ENCODE data around the gene PI3. TPM values are rescaled to one million over a fixed set of nuclear protein-coding genes. Genes with fewer than 3 reads are reported as not detected.
A peak's percentile ranks its signal among the peaks of the same experiment; 100 is the strongest.

PI3 gene
- total and polyA plus RNA-seq, 2 of the 8 experiments (the other 6 are each of a cell fraction or from before 2014, with no cell fraction given), result not detected

DNA sequence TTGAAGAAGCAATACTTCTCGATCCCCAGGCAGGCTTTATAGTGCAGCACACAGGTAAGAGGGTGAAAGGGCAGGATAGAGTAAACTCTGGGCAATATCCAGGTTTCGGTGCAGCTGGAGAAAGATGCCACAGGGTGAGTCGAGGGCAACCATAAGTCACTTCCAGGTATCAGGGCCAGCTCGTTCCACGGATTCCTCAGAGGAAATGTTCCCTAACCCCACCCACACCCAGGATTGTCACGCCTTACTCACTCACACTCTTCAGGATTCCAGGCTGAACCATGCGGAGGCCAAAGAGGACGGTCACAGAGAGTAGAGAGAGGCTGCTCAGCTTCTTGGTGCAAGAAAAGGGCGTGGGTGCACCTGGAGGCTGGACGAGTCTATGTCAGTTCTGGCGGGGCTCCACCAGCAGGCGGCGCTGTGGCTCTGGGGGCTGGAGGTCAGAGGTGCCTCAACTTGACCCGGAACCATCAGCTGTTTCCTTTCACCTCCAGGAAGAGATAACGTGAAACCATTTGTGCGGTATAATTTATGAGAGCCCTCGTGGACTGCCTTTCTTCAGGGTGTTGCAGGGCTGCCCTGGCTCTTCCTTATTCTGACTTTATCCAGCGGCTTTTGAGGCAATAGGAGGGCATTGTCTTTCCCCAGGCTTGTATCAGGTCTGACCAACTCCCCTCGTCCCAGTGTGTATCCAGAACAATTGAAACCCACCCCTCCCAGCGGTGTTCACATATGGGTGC is 36.0 kb upstream of the PI3 start:
- H2AFZ ChIP-seq (ENCODE audit: low read length), result peak overlapping the region; percentile 98
- no peaks in the 10 kb centered on the region for H3K9me3 ChIP-seq (ENCODE audit: insufficient read depth in 2 of 2, low read depth in 1 of 2, low read length in 1 of 2)
- H3K56ac ChIP-seq (replicated peaks; ENCODE audit: insufficient read length, low read depth, low read length), result no peak overlapping the region
- no peak overlapping the region for H3K23ac ChIP-seq (ENCODE audit: insufficient read length)
- H3K27me3 ChIP-seq (replicated peaks in 1 of 4; ENCODE audit: control insufficient read depth in 3 of 4, extremely low read depth in 1 of 4, insufficient read depth in 3 of 4, low read length in 3 of 4), result no peaks in the 10 kb centered on the region
- H4K5ac ChIP-seq (ENCODE audit: insufficient read length, low read depth, low read length), result no peak overlapping the region
- 50% methylated on average over 20 of the region's 20 CpGs; no CpG with 5 or more reads in 1 of the 2 experiments for WGBS, 2 experiments (ENCODE audit: extremely low coverage in 1 of 2, insufficient coverage in 1 of 2, insufficient read length in 1 of 2, insufficient replicate concordance in 2 of 2, low coverage in 1 of 2, low lambda C conversion rate in 2 of 2, missing lambda C conversion rate in 1 of 2)
- H2AK5ac ChIP-seq (ENCODE audit: low read depth, low read length), result no peak overlapping the region
- no peak overlapping the region for H2BK20ac ChIP-seq (ENCODE audit: low read length)
- no peak overlapping the region for H4K91ac ChIP-seq (replicated peaks; ENCODE audit: insufficient read length, low read length)
- FAIRE-seq, result no peak
- no peaks in the 10 kb centered on the region; the same call in 1 of the 2 replicates for H3K23me2 ChIP-seq (ENCODE audit: low read depth, low read length)
- H3K4me1 ChIP-seq (replicated peaks in 1 of 4; ENCODE audit: control insufficient read depth in 3 of 4, insufficient read depth in 4 of 4, low read length in 3 of 4), result no peaks in the 10 kb centered on the region
- H2BK120ac ChIP-seq (replicated peaks; ENCODE audit: low read depth, low read length), result no peak overlapping the region
- no peak overlapping the region for H3K27ac ChIP-seq (ENCODE audit: low read depth, low read length)
- peak; percentile 56 to 99 for DNase-seq (ENCODE audit: low read depth in 1 of 2, low spot score in 2 of 2)
- H3K4ac ChIP-seq (replicated peaks; ENCODE audit: insufficient read length, low read depth, low read length), result no peak overlapping the region
- no peaks in the 10 kb centered on the region for H3K79me1 ChIP-seq (ENCODE audit: low read depth, low read length)
- no peak overlapping the region for H2BK5ac ChIP-seq (ENCODE audit: low read depth, low read length)
- CTCF ChIA-PET (ENCODE audit: partially characterized antibody), result interaction anchor here (0.7 to 3.7 kb wide), 42 partner anchors 8 to 632 kb away, joined by 3 to 63 read pairs (median 7); partner anchors contain the start of genes SEMG1, SEMG2, WFDC12 and WFDC5
- 0 out of 2 replicates have a peak overlapping the region, but pooled peaks have one; percentile 45 for H4K8ac ChIP-seq (ENCODE audit: extremely low read depth, insufficient read depth, low read length)
- no peak overlapping the region for H3K18ac ChIP-seq (ENCODE audit: extremely low read depth, low read length)
- H3K4me2 ChIP-seq (ENCODE audit: insufficient read depth in 1 of 2, low read depth in 2 of 2, low read length in 2 of 2), result no peak overlapping the region
- POLR2A ChIA-PET (ENCODE audit: partially characterized antibody), result no interaction called here
- H3K9ac ChIP-seq (replicated peaks in 1 of 4; ENCODE audit: extremely low read depth in 1 of 4, low read depth in 3 of 4, low read length in 3 of 4), result no peak overlapping the region
- H3K79me2 ChIP-seq (ENCODE audit: control insufficient read depth in 1 of 2, insufficient read depth in 2 of 2, low read length in 2 of 2), result no peaks in the 10 kb centered on the region
- no peak overlapping the region for H2BK15ac ChIP-seq (ENCODE audit: low read length)
- no peak overlapping the region for H3K4me3 ChIP-seq (ENCODE audit: extremely low read depth in 1 of 4, insufficient read depth in 2 of 4, low read depth in 3 of 4, low read length in 4 of 4)
- H4K20me1 ChIP-seq (replicated peaks in 1 of 2; ENCODE audit: control insufficient read depth in 1 of 2, insufficient read depth in 2 of 2, low read length in 2 of 2), result no peaks in the 10 kb centered on the region
- TF ChIP-seq, protein P1, sequence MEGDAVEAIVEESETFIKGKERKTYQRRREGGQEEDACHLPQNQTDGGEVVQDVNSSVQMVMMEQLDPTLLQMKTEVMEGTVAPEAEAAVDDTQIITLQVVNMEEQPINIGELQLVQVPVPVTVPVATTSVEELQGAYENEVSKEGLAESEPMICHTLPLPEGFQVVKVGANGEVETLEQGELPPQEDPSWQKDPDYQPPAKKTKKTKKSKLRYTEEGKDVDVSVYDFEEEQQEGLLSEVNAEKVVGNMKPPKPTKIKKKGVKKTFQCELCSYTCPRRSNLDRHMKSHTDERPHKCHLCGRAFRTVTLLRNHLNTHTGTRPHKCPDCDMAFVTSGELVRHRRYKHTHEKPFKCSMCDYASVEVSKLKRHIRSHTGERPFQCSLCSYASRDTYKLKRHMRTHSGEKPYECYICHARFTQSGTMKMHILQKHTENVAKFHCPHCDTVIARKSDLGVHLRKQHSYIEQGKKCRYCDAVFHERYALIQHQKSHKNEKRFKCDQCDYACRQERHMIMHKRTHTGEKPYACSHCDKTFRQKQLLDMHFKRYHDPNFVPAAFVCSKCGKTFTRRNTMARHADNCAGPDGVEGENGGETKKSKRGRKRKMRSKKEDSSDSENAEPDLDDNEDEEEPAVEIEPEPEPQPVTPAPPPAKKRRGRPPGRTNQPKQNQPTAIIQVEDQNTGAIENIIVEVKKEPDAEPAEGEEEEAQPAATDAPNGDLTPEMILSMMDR (IDR thresholded peaks at IDR 0.05; ENCODE audit: control extremely low read depth in 1 of 3, insufficient read depth in 1 of 3, low read depth in 1 of 3, low read length in 3 of 3), result peak; percentile 95 to 99 (median 97)
- TF ChIP-seq JUND (IDR thresholded peaks at IDR 0.05; ENCODE audit: low read length) (peak; percentile 50; the same call in 1 of the 2 replicates), SIN3A (conservative IDR thresholded peaks at IDR 0.05 in 1 of 2, IDR thresholded peaks at IDR 0.05 in 1 of 2; ENCODE audit: low read depth in 1 of 2, low read length in 2 of 2) (0 out of 4 replicates have a peak, but pooled peaks of 1 of the 2 experiments have one; percentile 39), POLR2A (IDR thresholded peaks at IDR 0.05; ENCODE audit: control extremely low read depth in 1 of 2, low read depth in 2 of 2, low read length in 2 of 2) (no peak), RAD21 (IDR thresholded peaks at IDR 0.05 in 1 of 2, conservative IDR thresholded peaks at IDR 0.05 in 1 of 2; ENCODE audit: low read depth in 2 of 2, low read length in 2 of 2) (peak; percentile 88 to 92), GTF2F1 (IDR thresholded peaks at IDR 0.05; ENCODE audit: borderline replicate concordance, low read depth, low read length) (no peak), PHF8 (conservative IDR thresholded peaks at IDR 0.05; ENCODE audit: low read depth, low read length) (peak; percentile 37; the same call in 1 of the 2 replicates)
- H3K14ac ChIP-seq (ENCODE audit: insufficient read length), result no peak overlapping the region
- H3K36me3 ChIP-seq (ENCODE audit: control insufficient read depth in 2 of 4, insufficient read depth in 4 of 4, low read length in 3 of 4), result no peaks in the 10 kb centered on the region
- H2BK12ac ChIP-seq (ENCODE audit: low read depth, low read length), result peak overlapping the region; percentile 75; the same call in 1 of the 2 replicates
